HepG2 (cell line): ENCODE data around the gene BCL2L2. TPM values are rescaled to one million over a fixed set of nuclear protein-coding genes. Genes with fewer than 3 reads are reported as not detected.

Experiments used
- CBX1 ChIP-seq: IDR thresholded peaks from one replicate; pipeline ENCODE4 v1.6.1; 2016; ENCODE audit warnings: antibody characterized with exemption, low read depth
- ELF1 ChIP-seq: sonication (generic); formaldehyde crosslinking; IDR thresholded peaks from 2 replicates; pipeline ENCODE4 v1.4.0; 2020; ENCODE audit warnings: missing genetic modification reagents
- FIP1L1 ChIP-seq: fragments of 200-400 bp; formaldehyde crosslinking; IDR thresholded peaks from 2 replicates; pipeline ENCODE4 v1.6.1; 2018; ENCODE audit warnings: low read depth, mild to moderate bottlenecking, low read length, moderate library complexity, borderline replicate concordance; ENCODE audit not compliant: insufficient read depth
- JARID2 ChIP-seq: sonication (generic); formaldehyde crosslinking; IDR thresholded peaks from 2 replicates; pipeline ENCODE4 v1.8.1; 2023; ENCODE audit warnings: missing genetic modification reagents, inconsistent platforms; ENCODE audit not compliant: insufficient replicate concordance
- MIER3 ChIP-seq: IDR thresholded peaks from 2 replicates; pipeline ENCODE4 v1.6.1; 2016; ENCODE audit warnings: missing compliant biosample characterization, borderline replicate concordance
- MXI1 ChIP-seq: IDR thresholded peaks from 3 replicates; pipeline ENCODE4 v1.6.1; 2012; ENCODE audit warnings: low read depth, low read length, inconsistent platforms, borderline replicate concordance
- NFKB2 ChIP-seq: sonication (generic); formaldehyde crosslinking; IDR thresholded peaks from 2 replicates; pipeline ENCODE4 v1.4.0; 2020; ENCODE audit warnings: missing genetic modification reagents, borderline replicate concordance
- NPAS2 ChIP-seq: sonication (generic); formaldehyde crosslinking; IDR thresholded peaks from 2 replicates; pipeline ENCODE4 v1.8.0; 2022; ENCODE audit warnings: mild to moderate bottlenecking, missing genetic modification reagents, borderline replicate concordance
- RCOR2 ChIP-seq: IDR thresholded peaks from 2 replicates; pipeline ENCODE4 v1.6.1; 2016; ENCODE audit warnings: missing biosample characterization, missing genetic modification reagents
- REST ChIP-seq, 2 experiments: IDR thresholded peaks; 2 replicates each; pipeline ENCODE4 v1.6.1; 2011 to 2012; ENCODE audit warnings: low read length in 2 of 2, borderline replicate concordance in 1 of 2, low read depth in 1 of 2, mild to moderate bottlenecking in 1 of 2, moderate library complexity in 1 of 2
- SETDB1 ChIP-seq: sonication (generic); formaldehyde crosslinking; IDR thresholded peaks from 2 replicates; pipeline ENCODE4 v1.5.1; 2020; ENCODE audit warnings: missing genetic modification reagents, mild to moderate bottlenecking, borderline replicate concordance
- SIX4 ChIP-seq: sonication (generic); formaldehyde crosslinking; IDR thresholded peaks from 2 replicates; pipeline ENCODE4 v1.4.0; 2020; ENCODE audit warnings: missing genetic modification reagents
- SMAD1 ChIP-seq: sonication (generic); formaldehyde crosslinking; IDR thresholded peaks from 2 replicates; pipeline ENCODE4 v1.4.0; 2020; ENCODE audit warnings: missing genetic modification reagents, low read depth, mild to moderate bottlenecking, borderline replicate concordance
- ZBTB20 ChIP-seq: sonication (generic); formaldehyde crosslinking; IDR thresholded peaks from 2 replicates; pipeline ENCODE4 v1.8.1; 2023; ENCODE audit warnings: missing genetic modification reagents, low read depth, mild to moderate bottlenecking, borderline replicate concordance
- ZMAT3 ChIP-seq: sonication (generic); formaldehyde crosslinking; conservative IDR thresholded peaks from 2 replicates; pipeline ENCODE4 v1.7.0; 2021; ENCODE audit warnings: missing genetic modification reagents
- ZNF276 ChIP-seq: sonication (generic); formaldehyde crosslinking; IDR thresholded peaks from 2 replicates; pipeline ENCODE4 v1.4.0; 2020; ENCODE audit warnings: mild to moderate bottlenecking, low read depth, missing genetic modification reagents
- ZNF451 ChIP-seq: sonication (generic); formaldehyde crosslinking; IDR thresholded peaks from 2 replicates; pipeline ENCODE4 v1.5.0; 2020; ENCODE audit warnings: mild to moderate bottlenecking, missing genetic modification reagents
- polyA plus RNA-seq, 8 experiments: library from polyadenylated mRNA; depleted of rRNA in 3 of 8; stranded (reverse) in 7 of 8; unstranded in 1 of 8; fragments of >200 nt; fragmentation: Illumina TruSeq in 4 of 8; extraction: Trizol in 4 of 8; gene quantifications; 2 replicates each; pipeline versions ENCODE4 v1.2.1 to v1.2.3, GENCODE V29; 2011 to 2016; ENCODE audit warnings: low read depth in 4 of 8, missing spikeins in 1 of 8, mixed read lengths in 1 of 8; ENCODE audit not compliant: insufficient read depth in 1 of 8
- total RNA-seq, 5 experiments: library from RNA; depleted of rRNA; stranded (reverse); fragments of >200 nt; fragmentation: Illumina TruSeq; extraction: Trizol; gene quantifications; 2 replicates each; pipeline ENCODE4 v1.2.3, GENCODE V29; 2016; ENCODE audit warnings: low read depth in 1 of 5
- TF ChIP-seq, protein P1 (sequence below): sonication (generic); formaldehyde crosslinking; IDR thresholded peaks from 2 replicates; pipeline ENCODE4 v1.5.1; 2020; ENCODE audit warnings: missing genetic modification reagents, mild to moderate bottlenecking, borderline replicate concordance

Gene BCL2L2
- total and polyA plus RNA-seq, 2 of the 13 experiments (the other 11 are each of a cell fraction or from before 2014, with no cell fraction given): 28.1 to 49.8 TPM

DNA sequence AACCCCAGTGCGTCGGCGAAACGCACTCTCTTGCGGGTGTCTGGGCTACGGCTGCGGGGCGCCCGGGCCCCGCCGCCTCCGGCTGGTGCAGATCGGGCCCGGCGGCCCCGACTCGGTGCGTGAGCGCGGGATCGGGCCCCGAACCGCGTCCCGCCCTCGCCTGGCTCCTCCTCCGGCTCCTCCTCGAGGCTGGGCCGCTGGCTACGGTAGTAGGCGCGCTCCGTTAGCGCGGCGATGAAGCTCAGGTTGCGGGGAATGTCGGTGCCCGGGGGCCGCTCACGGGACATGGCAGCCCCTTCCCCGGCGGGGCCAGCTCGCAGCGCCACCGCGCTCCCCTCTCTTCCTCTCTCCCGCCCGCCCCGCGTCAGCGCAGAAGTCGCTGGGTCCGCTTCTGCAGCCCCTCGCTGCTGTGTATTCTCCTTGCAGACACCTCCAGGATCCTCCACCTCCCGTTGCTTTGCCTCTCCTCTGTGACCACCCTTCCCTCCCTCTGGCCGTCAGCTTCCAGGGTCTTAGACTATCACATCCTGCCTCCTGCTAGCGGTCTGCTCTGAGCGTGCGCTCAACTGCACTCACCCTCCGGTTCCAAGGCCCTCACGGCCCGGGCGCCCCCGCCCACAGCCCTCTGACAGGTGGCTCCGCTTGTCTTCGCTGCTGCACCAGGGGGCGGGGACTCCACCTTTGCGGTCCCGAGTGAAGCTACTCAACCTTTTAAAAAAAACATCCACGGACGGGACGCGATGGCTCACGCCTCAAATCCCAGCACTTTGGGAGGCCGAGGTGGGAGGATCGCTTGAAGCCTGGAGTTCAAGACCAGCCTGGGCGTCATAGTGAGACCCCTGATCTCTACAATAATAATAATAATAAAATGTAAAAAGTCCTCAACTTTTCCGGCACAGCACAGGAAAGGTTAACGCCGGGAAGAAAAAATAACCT, 4.1 kb upstream of the BCL2L2 start, which contains the start of gene PPP1R3E (continued):
- TF ChIP-seq, protein P1, sequence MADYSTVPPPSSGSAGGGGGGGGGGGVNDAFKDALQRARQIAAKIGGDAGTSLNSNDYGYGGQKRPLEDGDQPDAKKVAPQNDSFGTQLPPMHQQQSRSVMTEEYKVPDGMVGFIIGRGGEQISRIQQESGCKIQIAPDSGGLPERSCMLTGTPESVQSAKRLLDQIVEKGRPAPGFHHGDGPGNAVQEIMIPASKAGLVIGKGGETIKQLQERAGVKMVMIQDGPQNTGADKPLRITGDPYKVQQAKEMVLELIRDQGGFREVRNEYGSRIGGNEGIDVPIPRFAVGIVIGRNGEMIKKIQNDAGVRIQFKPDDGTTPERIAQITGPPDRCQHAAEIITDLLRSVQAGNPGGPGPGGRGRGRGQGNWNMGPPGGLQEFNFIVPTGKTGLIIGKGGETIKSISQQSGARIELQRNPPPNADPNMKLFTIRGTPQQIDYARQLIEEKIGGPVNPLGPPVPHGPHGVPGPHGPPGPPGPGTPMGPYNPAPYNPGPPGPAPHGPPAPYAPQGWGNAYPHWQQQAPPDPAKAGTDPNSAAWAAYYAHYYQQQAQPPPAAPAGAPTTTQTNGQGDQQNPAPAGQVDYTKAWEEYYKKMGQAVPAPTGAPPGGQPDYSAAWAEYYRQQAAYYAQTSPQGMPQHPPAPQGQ (CRISPR knock-in tag): no peak
- TF ChIP-seq JARID2 (CRISPR knock-in tag) (peak; percentile 97), SMAD1 (CRISPR knock-in tag) (peak; percentile 53), SETDB1 (CRISPR knock-in tag) (no peak), ELF1 (CRISPR knock-in tag) (0 out of 2 replicates have a peak, but pooled peaks have one; percentile 28), ZMAT3 (CRISPR knock-in tag) (no peak), SIX4 (CRISPR knock-in tag) (no peak; the same call in 1 of the 2 replicates), REST (IDR thresholded peaks at IDR 0.05; ENCODE audit: borderline replicate concordance in 1 of 2, low read depth in 1 of 2, low read length in 2 of 2) (peak in 1 of 2 experiments; percentile 42; a peak in 1 of 4 replicates), NPAS2 (no peak), RCOR2 (CRISPR knock-in tag) (peak; percentile 70), ZNF451 (CRISPR knock-in tag) (peak; percentile 94), FIP1L1 (no peak; the same call in 1 of the 2 replicates), ZBTB20 (CRISPR knock-in tag) (peak; percentile 86), ZNF276 (CRISPR knock-in tag) (0 out of 2 replicates have a peak, but pooled peaks have one; percentile 54), MXI1 (peak; percentile 61), MIER3 (CRISPR knock-in tag) (no peak; the same call in 1 of the 2 replicates), NFKB2 (CRISPR knock-in tag) (peak; percentile 90), CBX1 (peak; percentile 73)
